Left ventricle myocardium inferior (tissue), 1 donor: Measurements from ENCODE around the gene LHX5. TPM values are rescaled to one million over a fixed set of nuclear protein-coding genes. Genes with fewer than 3 reads are reported as not detected.
A peak's percentile ranks its signal among the peaks of the same experiment; 100 is the strongest.

Experiments
- DNase-seq: peaks from one replicate; pipeline ENCODE4 v3.0.0-alpha.2; 2020
- H3K27ac ChIP-seq: fragments of 200-600 bp; replicated peaks from 2 replicates; pipeline ENCODE4 v1.8.0; 2021
- H3K27me3 ChIP-seq: fragments of 200-600 bp; 2 replicates; pipeline ENCODE4 v1.8.0; 2021; ENCODE audit warnings: low read depth
- H3K36me3 ChIP-seq: fragments of 200-600 bp; 2 replicates; pipeline ENCODE4 v1.8.0; 2021
- H3K4me1 ChIP-seq: fragments of 200-600 bp; 2 replicates; pipeline ENCODE4 v1.8.0; 2021
- H3K4me3 ChIP-seq: fragments of 200-600 bp; 2 replicates; pipeline ENCODE4 v1.8.0; 2021; ENCODE audit warnings: mild to moderate bottlenecking, moderate library complexity
- H3K9me3 ChIP-seq: fragments of 200-600 bp; replicated peaks from 2 replicates; pipeline ENCODE4 v1.8.0; 2021
- intact Hi-C: fragments of 100-400 bp; cut with micrococcal nuclease; formaldehyde crosslinking; loops from one replicate; pipeline ENCODE4 v1.11.0; 2022
- total RNA-seq: library from RNA; stranded (reverse); fragmentation: NEBNext Ultra II Directional; extraction: Animal tissue kit (Norgen Biotek cat#: 25700); gene quantifications from one replicate; pipeline ENCODE4 v1.2.1, GENCODE V29; 2021
- TF ChIP-seq, protein P1 (sequence below): fragments of 200-600 bp; IDR thresholded peaks from 2 replicates; pipeline ENCODE4 v1.8.0; 2021; ENCODE audit warnings: antibody characterized with exemption, mild to moderate bottlenecking, borderline replicate concordance
- donor health status: DM: no; HTN: yes; CAD: no; lungs with severe emphysema.

LHX5 gene
- total RNA-seq, 1 donor from 2014 or later = not detected

DNA sequence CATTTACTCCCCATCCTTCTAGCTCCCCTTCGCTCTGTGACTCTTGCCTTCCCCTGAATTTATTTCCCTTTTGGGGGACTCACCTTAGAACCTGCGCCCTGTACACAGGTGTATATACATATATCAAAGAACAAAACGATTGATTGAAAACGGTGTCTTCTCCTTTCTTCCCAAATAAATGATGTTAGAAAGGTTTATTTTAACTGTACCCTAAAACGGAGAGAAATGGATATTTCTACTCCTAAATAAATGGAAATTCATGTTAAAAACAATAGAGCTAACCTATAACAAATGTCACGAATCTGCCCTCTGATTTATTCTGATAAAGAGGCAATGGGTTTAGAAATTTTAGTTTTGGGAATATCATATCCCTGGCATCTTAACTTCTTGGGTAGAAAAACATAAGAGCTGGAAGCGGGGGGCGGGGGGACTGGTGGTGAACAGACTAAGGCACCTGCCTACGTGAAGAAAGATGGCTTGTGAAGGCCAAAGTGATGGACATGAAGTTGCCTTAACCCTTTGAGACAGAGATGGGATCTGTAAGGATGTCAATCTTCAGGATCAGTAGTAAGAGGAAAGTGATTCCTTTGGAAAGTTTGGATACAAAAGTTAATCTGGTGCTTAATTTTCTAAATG, 8.8 kb upstream of the LHX5 start:
- H3K4me1 ChIP-seq = peaks cover 12% of the 10 kb centered on the region
- TF ChIP-seq, protein P1, sequence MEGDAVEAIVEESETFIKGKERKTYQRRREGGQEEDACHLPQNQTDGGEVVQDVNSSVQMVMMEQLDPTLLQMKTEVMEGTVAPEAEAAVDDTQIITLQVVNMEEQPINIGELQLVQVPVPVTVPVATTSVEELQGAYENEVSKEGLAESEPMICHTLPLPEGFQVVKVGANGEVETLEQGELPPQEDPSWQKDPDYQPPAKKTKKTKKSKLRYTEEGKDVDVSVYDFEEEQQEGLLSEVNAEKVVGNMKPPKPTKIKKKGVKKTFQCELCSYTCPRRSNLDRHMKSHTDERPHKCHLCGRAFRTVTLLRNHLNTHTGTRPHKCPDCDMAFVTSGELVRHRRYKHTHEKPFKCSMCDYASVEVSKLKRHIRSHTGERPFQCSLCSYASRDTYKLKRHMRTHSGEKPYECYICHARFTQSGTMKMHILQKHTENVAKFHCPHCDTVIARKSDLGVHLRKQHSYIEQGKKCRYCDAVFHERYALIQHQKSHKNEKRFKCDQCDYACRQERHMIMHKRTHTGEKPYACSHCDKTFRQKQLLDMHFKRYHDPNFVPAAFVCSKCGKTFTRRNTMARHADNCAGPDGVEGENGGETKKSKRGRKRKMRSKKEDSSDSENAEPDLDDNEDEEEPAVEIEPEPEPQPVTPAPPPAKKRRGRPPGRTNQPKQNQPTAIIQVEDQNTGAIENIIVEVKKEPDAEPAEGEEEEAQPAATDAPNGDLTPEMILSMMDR = no peak

DNA sequence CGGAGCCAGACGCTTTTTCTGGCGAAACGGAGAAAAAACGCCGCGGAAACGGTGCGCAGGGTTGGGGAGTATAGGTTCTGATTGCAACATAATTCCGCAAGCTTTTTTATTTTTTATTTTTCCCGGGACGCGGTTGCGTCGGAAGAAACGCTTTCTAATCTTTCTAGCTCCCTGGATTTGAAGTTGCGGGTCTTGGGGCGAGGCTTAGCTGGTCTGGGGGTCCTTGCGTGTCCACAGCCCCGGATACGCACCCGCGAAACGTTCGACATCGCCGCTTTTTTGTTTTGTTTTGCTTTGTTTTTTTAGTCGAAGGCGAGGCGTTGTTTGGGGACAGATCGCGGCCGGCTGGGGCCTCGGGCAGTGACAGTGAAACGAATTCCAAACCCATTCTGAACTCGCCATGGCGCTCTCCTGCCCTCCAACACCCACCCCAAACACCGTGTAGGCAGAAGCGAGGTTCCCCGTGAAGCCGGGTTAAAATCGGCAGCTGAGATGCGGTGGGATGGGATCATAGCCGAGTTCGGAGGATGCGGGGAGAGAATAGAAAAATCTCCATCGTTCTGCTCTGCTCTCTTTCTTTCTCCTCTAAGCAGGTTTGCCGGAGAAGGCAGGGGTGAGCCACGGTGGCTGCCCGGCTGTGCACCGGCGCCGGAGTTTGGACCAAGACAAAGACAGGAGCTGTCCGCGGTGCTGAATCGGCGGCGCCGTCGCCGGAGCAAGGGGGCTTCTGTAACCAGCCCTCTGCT, 8.1 kb upstream of the LHX5 start:
- no peak overlapping the region for H3K27ac ChIP-seq
- H3K4me3 ChIP-seq = no peak overlapping the region
- H3K9me3 ChIP-seq = no peaks in the 10 kb centered on the region
- peak; percentile 44 for DNase-seq
- peaks cover 12% of the 10 kb centered on the region for H3K4me1 ChIP-seq
- TF ChIP-seq, protein P1 = no peak
- intact Hi-C loops = no loop called here
- H3K27me3 ChIP-seq = peaks cover 98% of the 10 kb centered on the region
- no peaks in the 10 kb centered on the region for H3K36me3 ChIP-seq

More for the DNA sequence above, 8.8 kb upstream of the LHX5 start:
- intact Hi-C loops = no loop called here
- Histone ChIP-seq H3K9me3 (no peaks in the 10 kb centered on the region), H3K27me3 (peaks cover 98% of the 10 kb centered on the region), H3K4me3 (no peak overlapping the region), H3K27ac (no peak overlapping the region), H3K36me3 (no peaks in the 10 kb centered on the region)
- no peak for DNase-seq

DNA sequence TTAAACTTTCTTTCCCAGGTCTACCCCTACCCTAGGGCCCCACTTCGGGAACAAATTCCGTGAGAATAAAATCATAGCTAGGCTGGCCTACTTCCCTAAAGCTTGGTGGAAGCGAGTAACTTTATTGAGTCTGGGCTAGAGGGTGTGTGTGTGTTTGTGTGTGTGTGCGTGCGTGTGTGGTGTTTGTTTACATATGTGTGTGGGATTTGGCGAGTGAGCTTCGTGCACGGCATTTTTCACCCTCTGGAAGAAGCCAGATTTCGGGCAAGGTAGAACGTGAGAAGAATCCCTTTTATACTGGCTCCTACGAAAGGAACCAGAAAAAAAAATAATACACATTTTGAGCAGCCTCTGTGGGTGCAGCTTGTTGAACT, 7.5 kb upstream of the LHX5 start:
- H3K36me3 ChIP-seq = no peaks in the 10 kb centered on the region
- H3K4me3 ChIP-seq = no peak overlapping the region
- no peak overlapping the region for H3K27ac ChIP-seq
- no peak for DNase-seq
- H3K4me1 ChIP-seq = peaks cover 12% of the 10 kb centered on the region
- intact Hi-C loops = no loop called here
- TF ChIP-seq, protein P1 = no peak
- peaks cover 98% of the 10 kb centered on the region for H3K27me3 ChIP-seq
- H3K9me3 ChIP-seq = no peaks in the 10 kb centered on the region

DNA sequence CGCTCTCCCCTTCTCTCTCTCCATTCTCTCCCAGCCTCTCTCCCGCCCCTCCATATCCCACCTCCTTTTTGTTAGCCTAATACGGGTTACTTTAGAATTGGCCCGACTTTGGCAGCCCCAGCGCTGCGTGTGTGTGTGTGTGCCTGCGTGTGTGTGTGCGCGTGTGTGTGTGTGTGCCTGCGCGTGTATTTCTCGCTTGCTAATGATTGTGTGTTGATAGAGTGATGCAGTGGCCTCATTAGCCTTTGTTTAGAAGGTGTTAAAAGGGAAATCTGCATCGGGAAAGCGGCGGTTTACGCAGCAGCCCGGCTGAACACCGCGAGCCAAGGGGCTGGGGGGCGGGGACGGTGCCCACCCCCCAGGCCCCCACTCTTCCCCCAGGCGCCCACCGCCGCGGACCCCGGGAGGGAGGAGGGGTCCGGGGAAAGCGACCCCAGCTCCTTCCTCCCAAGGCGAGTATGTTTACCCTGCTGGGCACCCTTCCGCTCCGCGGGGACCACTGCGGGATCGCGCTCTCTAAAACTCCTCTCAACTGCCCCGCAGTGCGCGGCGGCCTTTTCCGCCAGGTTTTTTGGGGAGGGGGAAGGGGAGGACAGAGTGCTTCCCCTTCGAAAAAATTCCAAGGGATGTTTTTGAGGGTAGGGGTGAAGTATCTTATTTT, 6.8 kb upstream of the LHX5 start:
- DNase-seq = no peak
- intact Hi-C loops = no loop called here
- H3K27ac ChIP-seq = no peak overlapping the region

DNA sequence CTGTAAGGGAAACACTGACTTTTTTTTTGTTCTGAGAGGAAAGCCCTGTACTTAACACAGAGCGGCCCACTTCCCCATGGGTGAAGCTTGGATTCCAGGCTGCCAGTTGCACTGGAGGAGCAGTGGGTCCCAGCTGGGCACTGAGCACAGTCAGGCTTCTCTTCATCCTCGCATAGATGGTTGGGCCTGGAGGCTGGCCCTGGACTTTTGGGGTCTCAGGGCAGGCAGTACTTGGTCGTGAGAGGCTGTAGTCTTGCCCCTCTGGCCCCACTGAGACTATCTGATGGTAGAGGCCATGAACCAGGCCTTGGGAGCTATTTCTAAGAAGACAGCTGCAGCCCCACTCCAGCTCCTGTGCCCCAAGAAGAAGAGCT, 6.2 kb upstream of the LHX5 start:
- Histone ChIP-seq H3K36me3 (no peaks in the 10 kb centered on the region), H3K4me1 (peaks cover 12% of the 10 kb centered on the region), H3K27ac (no peak overlapping the region), H3K4me3 (no peak overlapping the region), H3K27me3 (peaks cover 98% of the 10 kb centered on the region), H3K9me3 (no peaks in the 10 kb centered on the region)
- TF ChIP-seq, protein P1 = no peak
- DNase-seq = no peak
- intact Hi-C loops = no loop called here

More for the DNA sequence above, 6.8 kb upstream of the LHX5 start:
- H3K27me3 ChIP-seq = peaks cover 98% of the 10 kb centered on the region
- H3K9me3 ChIP-seq = no peaks in the 10 kb centered on the region
- no peaks in the 10 kb centered on the region for H3K36me3 ChIP-seq
- TF ChIP-seq, protein P1 = no peak
- H3K4me1 ChIP-seq = peaks cover 12% of the 10 kb centered on the region
- no peak overlapping the region for H3K4me3 ChIP-seq
